Hematopoietic multipotent progenitor cell treated with erythropoietin and hydrocortisone succinate and interleukin-3 and kit ligand, for 6 days (in vitro differentiated cells): ENCODE results near the gene TM9SF1.
A peak's percentile ranks its signal among the peaks of the same experiment; 100 is the strongest.

ENCODE experiments used
- DNase-seq: peaks from one replicate; pipeline ENCODE4 v3.0.0-alpha.2; 2015

Gene TM9SF1

GRCh38 chr14:24196071-24197055 is 1.1 kb upstream of the TM9SF1 start:
- DNase-seq, result peak; percentile 63

- DNase-seq, result peak; percentile 17
Measured at GRCh38 chr14:24194873-24195185, 412 bp downstream of the TM9SF1 start.

GRCh38 chr14:24194186-24194872 is 912 bp downstream of the TM9SF1 start:
- DNase-seq, result no peak

- DNase-seq, result no peak
Measured at GRCh38 chr14:24192933-24193332, 2.3 kb downstream of the TM9SF1 start.

GRCh38 chr14:24190416-24190815 is 4.8 kb downstream of the TM9SF1 start:
- DNase-seq, result no peak

- no peak for DNase-seq
Measured at GRCh38 chr14:24189460-24189859, 5.8 kb downstream of the TM9SF1 start.

GRCh38 chr14:24189059-24189375 is 6.2 kb downstream of the TM9SF1 start:
- DNase-seq, result no peak

- DNase-seq, result peak; percentile 99
Measured at GRCh38 chr14:24188251-24189058, 6.8 kb downstream of the TM9SF1 start, which contains the start of gene IPO4. Gene IPO4 (minus strand): TSS chr14:24188816. CDS start chr14:24188787, 29 bp downstream.

GRCh38 chr14:24187539-24187915 is 7.7 kb downstream of the TM9SF1 start:
- DNase-seq, result no peak

GRCh38 chr14:24186831-24187538 is 8.3 kb downstream of the TM9SF1 start:
- no peak for DNase-seq

GRCh38 chr14:24185741-24186140 is 9.5 kb downstream of the TM9SF1 start:
- DNase-seq, result no peak

- no peak for DNase-seq
Measured at GRCh38 chr14:24185026-24185425, 10.2 kb downstream of the TM9SF1 start.

GRCh38 chr14:24184104-24184970 is 10.9 kb downstream of the TM9SF1 start:
- DNase-seq, result no peak

GRCh38 chr14:24183014-24183481 is 12.2 kb downstream of the TM9SF1 start:
- no peak for DNase-seq

- DNase-seq, result no peak
Measured at GRCh38 chr14:24182110-24182882, 12.9 kb downstream of the TM9SF1 start.

- peak; percentile 0 for DNase-seq
Measured at GRCh38 chr14:24181371-24182077, 13.7 kb downstream of the TM9SF1 start.

GRCh38 chr14:24179961-24180796 is 15.1 kb downstream of the TM9SF1 start:
- no peak for DNase-seq

GRCh38 chr14:24179294-24179960 is 15.8 kb downstream of the TM9SF1 start:
- no peak for DNase-seq
